Epithelial cell of esophagus (primary cell): ENCODE measurements around the gene GABRR3.

Experiments used
- DNase-seq: peaks from one replicate; pipeline ENCODE4 v3.0.0; 2010; ENCODE audit warnings: low read depth
- H3K4me3 ChIP-seq: 2 replicates; pipeline ENCODE4 v1.5.1; 2011; ENCODE audit warnings: mild to moderate bottlenecking, low read length, control low read depth
- TF ChIP-seq, protein P1 (sequence below): IDR thresholded peaks from 2 replicates; pipeline ENCODE4 v1.5.1; 2011; ENCODE audit warnings: low read depth, mild to moderate bottlenecking, low read length, control low read depth, inconsistent platforms; ENCODE audit not compliant: insufficient read depth; ENCODE audit errors: missing control alignments

GABRR3 gene

DNA sequence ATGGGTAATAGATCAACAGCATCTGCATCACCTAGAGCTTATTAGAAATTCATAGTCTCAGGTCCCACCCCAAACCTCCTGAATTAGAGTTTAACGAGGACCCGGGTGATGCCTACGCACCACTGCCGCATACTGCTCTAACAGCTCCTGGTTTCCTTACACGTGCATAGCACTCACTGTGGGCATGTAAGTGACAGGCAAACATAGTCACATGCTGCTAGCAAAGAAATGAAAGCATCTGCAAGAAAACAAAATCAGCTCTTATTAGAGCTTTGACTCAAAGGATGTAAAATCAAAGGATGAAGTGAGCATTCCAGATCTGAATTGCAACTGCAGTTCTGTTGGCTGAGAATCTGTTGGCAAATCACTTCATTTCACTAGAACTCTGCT, 43.8 kb downstream of the GABRR3 start:
- TF ChIP-seq, protein P1, sequence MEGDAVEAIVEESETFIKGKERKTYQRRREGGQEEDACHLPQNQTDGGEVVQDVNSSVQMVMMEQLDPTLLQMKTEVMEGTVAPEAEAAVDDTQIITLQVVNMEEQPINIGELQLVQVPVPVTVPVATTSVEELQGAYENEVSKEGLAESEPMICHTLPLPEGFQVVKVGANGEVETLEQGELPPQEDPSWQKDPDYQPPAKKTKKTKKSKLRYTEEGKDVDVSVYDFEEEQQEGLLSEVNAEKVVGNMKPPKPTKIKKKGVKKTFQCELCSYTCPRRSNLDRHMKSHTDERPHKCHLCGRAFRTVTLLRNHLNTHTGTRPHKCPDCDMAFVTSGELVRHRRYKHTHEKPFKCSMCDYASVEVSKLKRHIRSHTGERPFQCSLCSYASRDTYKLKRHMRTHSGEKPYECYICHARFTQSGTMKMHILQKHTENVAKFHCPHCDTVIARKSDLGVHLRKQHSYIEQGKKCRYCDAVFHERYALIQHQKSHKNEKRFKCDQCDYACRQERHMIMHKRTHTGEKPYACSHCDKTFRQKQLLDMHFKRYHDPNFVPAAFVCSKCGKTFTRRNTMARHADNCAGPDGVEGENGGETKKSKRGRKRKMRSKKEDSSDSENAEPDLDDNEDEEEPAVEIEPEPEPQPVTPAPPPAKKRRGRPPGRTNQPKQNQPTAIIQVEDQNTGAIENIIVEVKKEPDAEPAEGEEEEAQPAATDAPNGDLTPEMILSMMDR: no peak
- no peak for DNase-seq
- H3K4me3 ChIP-seq: no peak overlapping the region

DNA sequence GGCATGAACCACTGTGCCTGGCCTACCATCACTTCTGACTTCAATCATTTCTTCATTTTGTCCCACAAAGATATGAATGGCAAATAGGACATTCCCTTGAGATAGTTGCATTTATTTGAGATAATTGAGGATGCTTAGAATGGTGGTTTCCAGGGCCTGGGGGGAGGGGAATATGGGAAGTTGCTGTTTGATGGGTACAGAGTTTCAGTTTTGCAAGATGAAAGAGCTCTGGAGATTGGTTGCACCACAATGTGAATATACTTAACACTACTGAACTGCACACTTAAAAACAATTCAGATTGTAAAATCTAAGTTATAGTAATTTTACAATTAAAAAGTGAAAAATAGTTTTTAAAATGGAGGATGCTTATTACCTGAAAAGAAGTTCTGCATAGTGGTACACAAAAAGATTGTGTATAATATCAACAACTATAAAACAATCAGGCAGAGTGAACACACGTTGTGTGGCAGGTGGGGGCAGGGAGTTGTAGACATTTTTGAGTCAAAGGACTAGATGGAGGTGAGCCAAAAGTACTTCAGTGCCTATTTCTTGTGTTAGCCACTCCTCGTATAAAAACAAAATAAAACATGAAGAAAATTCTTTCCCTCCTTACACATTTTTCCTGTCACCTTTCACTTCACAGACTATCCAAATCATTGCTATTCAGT, 44.4 kb downstream of the GABRR3 start:
- H3K4me3 ChIP-seq: no peak overlapping the region
- TF ChIP-seq, protein P1: no peak
- no peak for DNase-seq

- H3K4me3 ChIP-seq: no peak overlapping the region
- DNase-seq: no peak
- TF ChIP-seq, protein P1: no peak
Measured at GRCh38 chr3:97988784-97989568, 46.1 kb downstream of the GABRR3 start.

GRCh38 chr3:97987306-97987705, 47.8 kb downstream of the GABRR3 start:
- TF ChIP-seq, protein P1: no peak
- no peak for DNase-seq
- H3K4me3 ChIP-seq: no peak overlapping the region

DNA sequence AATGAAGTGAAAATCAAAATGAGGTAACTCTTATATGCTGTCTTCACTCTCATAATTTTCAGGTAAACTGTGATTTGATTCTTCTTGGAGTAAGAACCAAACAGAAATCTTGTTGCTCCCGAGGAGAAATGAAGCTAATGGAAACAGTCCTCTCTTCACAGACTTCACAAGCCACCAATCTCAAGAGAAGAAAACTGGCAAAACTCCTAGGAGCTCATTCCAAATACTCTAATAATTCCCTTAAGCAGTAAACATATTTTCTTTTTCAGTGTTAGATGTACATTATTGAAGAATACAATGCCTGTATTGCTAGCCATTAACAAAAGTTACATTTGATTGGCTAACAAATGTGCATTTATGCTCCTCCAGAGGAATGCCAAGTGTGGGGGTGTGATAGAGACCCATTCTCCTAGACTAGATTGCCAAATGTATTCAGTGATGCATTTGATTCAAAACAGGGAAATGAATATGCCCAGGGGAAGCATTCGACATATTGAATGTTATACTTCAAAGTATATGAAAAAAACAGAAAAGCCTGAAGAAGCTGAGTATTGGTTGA, 51.1 kb downstream of the GABRR3 start:
- TF ChIP-seq, protein P1: no peak
- DNase-seq: no peak
- no peak overlapping the region for H3K4me3 ChIP-seq

DNA sequence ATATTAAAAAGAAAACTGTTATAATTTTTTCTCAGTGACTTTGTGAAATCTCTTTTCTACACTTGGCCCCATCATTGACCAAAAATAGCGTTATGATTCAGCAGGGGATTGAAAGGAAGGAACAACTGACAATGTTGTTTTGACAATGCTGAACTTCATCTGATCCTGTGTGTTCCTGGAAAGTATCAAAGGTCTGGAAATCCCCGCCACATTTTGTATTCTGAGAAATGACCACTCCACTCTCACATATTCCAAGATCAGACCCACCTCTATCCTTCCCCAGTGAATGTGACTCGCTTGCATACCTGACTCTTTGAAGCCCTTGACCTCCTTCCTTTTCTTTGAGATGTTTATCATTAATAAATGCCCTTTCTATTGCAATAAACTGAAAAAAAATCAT, 53.2 kb downstream of the GABRR3 start:
- H3K4me3 ChIP-seq: no peak overlapping the region
- no peak for DNase-seq
- TF ChIP-seq, protein P1: no peak

- H3K4me3 ChIP-seq: no peak overlapping the region
- TF ChIP-seq, protein P1: no peak
Measured at GRCh38 chr3:97979610-97980009, 55.5 kb downstream of the GABRR3 start.

More at GRCh38 chr3:97979610-97980009, 55.5 kb downstream of the GABRR3 start:
- DNase-seq: no peak
